ENCODE measurements around the gene TIAM2. TPM values are rescaled to one million over a fixed set of nuclear protein-coding genes. Genes with fewer than 3 reads are reported as not detected.

TIAM2 gene
- total and polyA plus RNA-seq, 10 of the 15 experiments (the other 5 are each of a cell fraction or from before 2014, with no cell fraction given) = 1.1 to 10.5 (median 2.3) TPM

- H3K27me3 ChIP-seq (replicated peaks in 1 of 2; ENCODE audit: control insufficient read depth in 2 of 2, insufficient read depth in 2 of 2, low read length in 1 of 2) = no peaks in the 10 kb centered on the region
- no peaks in the 10 kb centered on the region; the same call in 2 of the 3 replicates for H3K9me3 ChIP-seq (replicated peaks; ENCODE audit: control insufficient read depth, insufficient read depth, low read length)
- FAIRE-seq (no peak), DNase-seq (ENCODE audit: low read depth, low spot score) (no peak), ATAC-seq (no peak; the same call in 2 of the 3 replicates)
- RAD21 ChIA-PET (ENCODE audit: unreplicated experiment) = interaction anchor here (0.5 to 1.0 kb wide), 2 partner anchors 27 to 37 kb away, joined by 3 to 4 read pairs; no protein-coding TSS in a partner anchor
- no peaks in the 10 kb centered on the region for H3K4me1 ChIP-seq (ENCODE audit: control insufficient read depth, insufficient read depth, low read length)
- no peak overlapping the region for H3K9ac ChIP-seq (ENCODE audit: control insufficient read depth, insufficient read depth, low read length)
- no peak overlapping the region for H2AFZ ChIP-seq (ENCODE audit: control insufficient read depth, low read depth, low read length)
- WGBS (ENCODE audit: insufficient coverage, insufficient replicate concordance, low lambda C conversion rate, missing lambda C conversion rate) = 94% methylated on average over 2 of the region's 2 CpGs
- CTCF ChIA-PET = interaction anchor here (0.6 to 1.4 kb wide), 5 partner anchors 8 to 379 kb away, joined by 3 to 5 read pairs (median 4); no protein-coding TSS in a partner anchor
- intact Hi-C loops (cut with micrococcal nuclease; ENCODE audit: unreplicated experiment) = no loop called here
- H3K4me3 ChIP-seq = no peak overlapping the region
- no peaks in the 10 kb centered on the region for H4K20me1 ChIP-seq (ENCODE audit: control insufficient read depth, insufficient read depth)
- no peak overlapping the region for H3K27ac ChIP-seq (ENCODE audit: control insufficient read depth, insufficient read depth)
- in situ Hi-C loops (cut with MboI) = no loop called here
- no peaks in the 10 kb centered on the region for H3K79me2 ChIP-seq (ENCODE audit: control insufficient read depth, insufficient read depth, low read length)
- POLR2A ChIA-PET = interaction anchor here (1.2 to 1.3 kb wide), 2 partner anchors 8 to 128 kb away, joined by 4 to 5 read pairs; no protein-coding TSS in a partner anchor
- no peak overlapping the region for H3K4me2 ChIP-seq (ENCODE audit: control insufficient read depth, insufficient read depth)
- BruUV-seq (replicated peaks) = no TSS peak
- SMC1A ChIA-PET (ENCODE audit: uncharacterized antibody, unreplicated experiment) = interaction anchor here (0.6 to 2.6 kb wide), 6 partner anchors 8 to 27 kb away, joined by 3 to 16 read pairs (median 5); no protein-coding TSS in a partner anchor
- peaks cover 0 to 11% of the 10 kb centered on the region in 2 experiments; a peak in 3 of 4 replicates for H3K36me3 ChIP-seq (ENCODE audit: control insufficient read depth in 2 of 2, insufficient read depth in 2 of 2, low read length in 1 of 2)
- TF ChIP-seq JUND (IDR thresholded peaks at IDR 0.05; ENCODE audit: low read depth, low read length) (no peak), LARP7 (IDR thresholded peaks at IDR 0.05) (no peak), PBX3 (IDR thresholded peaks at IDR 0.05; ENCODE audit: insufficient replicate concordance, low read depth, low read length) (no peak), RB1 (IDR thresholded peaks at IDR 0.05; ENCODE audit: borderline replicate concordance) (no peak), CEBPZ (IDR thresholded peaks at IDR 0.05; ENCODE audit: low read depth, low read length) (no peak), E2F8 (IDR thresholded peaks at IDR 0.05; ENCODE audit: low read depth, partially characterized antibody) (no peak), MYC (IDR thresholded peaks at IDR 0.05; ENCODE audit: insufficient read depth, insufficient read length, insufficient replicate concordance, low read length, severe bottlenecking) (no peak), TCF3 (IDR thresholded peaks at IDR 0.05; ENCODE audit: borderline replicate concordance, insufficient read depth, low read depth, low read length) (no peak), CBX3 (IDR thresholded peaks at IDR 0.05; ENCODE audit: borderline replicate concordance, low read depth) (no peak), ESRRA (IDR thresholded peaks at IDR 0.05; ENCODE audit: low read length) (no peak), RAD51 (IDR thresholded peaks at IDR 0.05) (no peak), SREBF2 (IDR thresholded peaks at IDR 0.05; ENCODE audit: low read length) (no peak), SIX5 (IDR thresholded peaks at IDR 0.05; ENCODE audit: low read depth, low read length, severe bottlenecking) (no peak), ZZZ3 (IDR thresholded peaks at IDR 0.05; ENCODE audit: control insufficient read depth, insufficient read length, low read depth) (no peak), KDM1A (IDR thresholded peaks at IDR 0.05; ENCODE audit: borderline replicate concordance) (no peak), EGR1 (IDR thresholded peaks at IDR 0.05; ENCODE audit: borderline replicate concordance in 1 of 2, low read depth in 2 of 2, low read length in 2 of 2) (no peak)
These were observed 311.8 kb downstream of the TIAM2 start for GRCh38 chr6:155306958-155307357.

Data from GM12878 (cell line).